HEK293 (cell line): ENCODE measurements around the gene SEC11A.

Source experiments
- CTCF ChIA-PET: fragments of 350-600 bp; formaldehyde crosslinking; extraction: SDS; loops from one replicate; lab custom pipeline; 2021; ENCODE audit warnings: antibody characterized with exemption; lab: Yijun Ruan, JAX
- POLR2A ChIA-PET: fragments of 300-600 bp; formaldehyde crosslinking; extraction: SDS; loops from one replicate; lab custom pipeline; 2020; ENCODE audit warnings: antibody characterized with exemption, inconsistent platforms; lab: Yijun Ruan, JAX
- H3K27ac ChIP-seq: fragments of 200-500 bp; sonication (Bioruptor generic); 2 replicates; pipeline ENCODE4 v1.5.1; 2014; ENCODE audit warnings: low read depth, low read length, control low read depth, inconsistent platforms; ENCODE audit errors: extremely low read depth
- H3K36me3 ChIP-seq, 2 experiments: fragments of 200-500 bp in 1 of 2; sonication (Bioruptor generic) in 1 of 2; 1 replicate in 1 of 2; 2 replicates in 1 of 2; pipeline ENCODE4 v1.5.1; 2014 to 2017; ENCODE audit warnings: inconsistent platforms in 2 of 2, low read length in 2 of 2; ENCODE audit not compliant: control insufficient read depth in 2 of 2, insufficient read depth in 1 of 2
- H3K4me1 ChIP-seq: fragments of 200-500 bp; sonication (Bioruptor generic); 2 replicates; pipeline ENCODE4 v1.5.1; 2014; ENCODE audit warnings: mild to moderate bottlenecking, low read length, inconsistent platforms; ENCODE audit not compliant: control insufficient read depth, insufficient read depth
- H3K4me3 ChIP-seq: 2 replicates; pipeline ENCODE4 v1.5.1; 2011; ENCODE audit warnings: low read depth, mild to moderate bottlenecking, control low read depth, low read length, moderate library complexity
- H3K9me3 ChIP-seq: fragments of 200-500 bp; sonication (Bioruptor generic); 2 replicates; pipeline ENCODE4 v1.5.1; 2014; ENCODE audit warnings: low read depth, low read length, inconsistent platforms; ENCODE audit not compliant: control insufficient read depth, insufficient read depth
- ELK4 ChIP-seq: IDR thresholded peaks from 2 replicates; pipeline ENCODE4 v1.6.1; 2011; ENCODE audit warnings: mild to moderate bottlenecking, low read depth, low read length, borderline replicate concordance
- GLIS1 ChIP-seq: fragments of 450-650 bp; formaldehyde crosslinking; IDR thresholded peaks from 2 replicates; pipeline ENCODE4 v1.5.1; 2016; ENCODE audit warnings: missing biosample characterization, missing genetic modification characterization
- KLF16 ChIP-seq: fragments of 450-650 bp; formaldehyde crosslinking; IDR thresholded peaks from 2 replicates; pipeline ENCODE4 v1.5.1; 2017; ENCODE audit warnings: missing biosample characterization, missing genetic modification characterization
- KLF7 ChIP-seq: fragments of 450-650 bp; formaldehyde crosslinking; IDR thresholded peaks from 2 replicates; pipeline ENCODE4 v1.5.1; 2016; ENCODE audit warnings: missing biosample characterization, missing genetic modification characterization, borderline replicate concordance
- KLF8 ChIP-seq: fragments of 450-650 bp; formaldehyde crosslinking; IDR thresholded peaks from 2 replicates; pipeline ENCODE4 v1.5.1; 2016; ENCODE audit warnings: missing biosample characterization, missing genetic modification characterization
- OSR2 ChIP-seq: fragments of 450-650 bp; formaldehyde crosslinking; IDR thresholded peaks from 2 replicates; pipeline ENCODE4 v1.5.1; 2016; ENCODE audit warnings: missing biosample characterization, missing genetic modification characterization
- PBX3 ChIP-seq: sonication (generic); formaldehyde crosslinking; IDR thresholded peaks from 2 replicates; pipeline ENCODE4 v1.8.1; 2022; ENCODE audit warnings: mild to moderate bottlenecking, moderate library complexity, missing genetic modification reagents
- PRDM1 ChIP-seq: fragments of 450-650 bp; formaldehyde crosslinking; IDR thresholded peaks from 2 replicates; pipeline ENCODE4; 2016; ENCODE audit warnings: missing biosample characterization, missing genetic modification characterization
- PRDM4 ChIP-seq: fragments of 450-650 bp; formaldehyde crosslinking; IDR thresholded peaks from 2 replicates; pipeline ENCODE4 v1.5.1; 2017; ENCODE audit warnings: missing biosample characterization, missing genetic modification characterization
- ZBTB17 ChIP-seq: fragments of 450-650 bp; formaldehyde crosslinking; IDR thresholded peaks from 2 replicates; pipeline ENCODE4 v1.5.1; 2016; ENCODE audit warnings: missing biosample characterization, missing genetic modification characterization
- ZFHX2 ChIP-seq: fragments of 450-650 bp; formaldehyde crosslinking; conservative IDR thresholded peaks from 2 replicates; pipeline ENCODE4 v1.5.1; 2016; ENCODE audit warnings: missing biosample characterization, missing genetic modification characterization
- ZFP37 ChIP-seq: fragments of 450-650 bp; formaldehyde crosslinking; IDR thresholded peaks from 2 replicates; pipeline ENCODE4 v1.5.1; 2016; ENCODE audit warnings: missing biosample characterization, missing genetic modification characterization
- ZNF404 ChIP-seq: fragments of 450-650 bp; formaldehyde crosslinking; IDR thresholded peaks from 2 replicates; pipeline ENCODE4 v1.5.1; 2017; ENCODE audit warnings: missing biosample characterization, missing genetic modification characterization
- ZNF514 ChIP-seq: fragments of 450-650 bp; formaldehyde crosslinking; IDR thresholded peaks from 2 replicates; pipeline ENCODE4 v1.5.1; 2016; ENCODE audit warnings: missing biosample characterization, missing genetic modification characterization
- ZNF518A ChIP-seq: fragments of 450-650 bp; formaldehyde crosslinking; conservative IDR thresholded peaks from 2 replicates; pipeline ENCODE4 v1.5.1; 2016; ENCODE audit warnings: low read depth, missing biosample characterization, missing genetic modification characterization
- ZNF596 ChIP-seq: fragments of 450-650 bp; IDR thresholded peaks from 2 replicates; pipeline ENCODE4 v1.5.0; 2018; ENCODE audit warnings: missing biosample characterization, mild to moderate bottlenecking, missing genetic modification characterization, moderate library complexity
- ZNF624 ChIP-seq: fragments of 450-650 bp; formaldehyde crosslinking; IDR thresholded peaks from 2 replicates; pipeline ENCODE4 v1.5.1; 2017; ENCODE audit warnings: missing biosample characterization, missing genetic modification characterization
- ZNF658 ChIP-seq: fragments of 450-650 bp; formaldehyde crosslinking; IDR thresholded peaks from 2 replicates; pipeline ENCODE4; 2016; ENCODE audit warnings: missing biosample characterization, missing genetic modification characterization
- ZNF704 ChIP-seq: fragments of 450-650 bp; formaldehyde crosslinking; IDR thresholded peaks from 2 replicates; pipeline ENCODE4 v1.5.1; 2016; ENCODE audit warnings: missing biosample characterization, missing genetic modification characterization
- ZSCAN18 ChIP-seq: fragments of 450-650 bp; formaldehyde crosslinking; IDR thresholded peaks from 2 replicates; pipeline ENCODE4 v1.5.1; 2016; ENCODE audit warnings: missing biosample characterization, missing genetic modification characterization

SEC11A gene

GRCh38 chr15:84666373-84666772 lies 49.6 kb downstream of the SEC11A start:
- TF ChIP-seq ZBTB17 (tag by site-specific recombination), result no peak
- no peak for TF ChIP-seq ZNF596 (tag by site-specific recombination)
- TF ChIP-seq ZNF658 (tag by site-specific recombination), result no peak
- no peak for TF ChIP-seq GLIS1 (tag by site-specific recombination)
- no peak for TF ChIP-seq ZSCAN18 (tag by site-specific recombination)
- no peak for TF ChIP-seq ZNF624 (tag by site-specific recombination)
- no peak for TF ChIP-seq ZFP37 (tag by site-specific recombination)
- no peak for TF ChIP-seq KLF7 (tag by site-specific recombination)
- TF ChIP-seq ZNF518A (tag by site-specific recombination), result no peak
- no peak for TF ChIP-seq KLF8 (tag by site-specific recombination)
- TF ChIP-seq ELK4, result no peak
- no peak for TF ChIP-seq PRDM1
- TF ChIP-seq PRDM4, result no peak
- TF ChIP-seq KLF16, result no peak
- TF ChIP-seq ZFHX2, result no peak
- no peak for TF ChIP-seq ZNF404
- Histone ChIP-seq H3K4me3 (no peak overlapping the region), H3K27ac (no peak overlapping the region), H3K4me1 (no peaks in the 10 kb centered on the region), H3K9me3 (no peaks in the 10 kb centered on the region), H3K36me3 (peaks cover 26 to 56% of the 10 kb centered on the region in 2 experiments)
- ChIA-PET POLR2A (no interaction called here), CTCF (no interaction called here)

- Histone ChIP-seq H3K9me3 (no peaks in the 10 kb centered on the region), H3K4me3 (no peak overlapping the region), H3K4me1 (peaks cover 14% of the 10 kb centered on the region), H3K36me3 (peaks cover 6 to 15% of the 10 kb centered on the region in 2 experiments; a peak in 2 of 3 replicates), H3K27ac (no peak overlapping the region)
- ChIA-PET CTCF (interaction anchor here (0.6 to 0.7 kb wide), 2 partner anchors 60 to 1141 kb away, joined by 3 to 4 read pairs; no protein-coding TSS in a partner anchor), POLR2A (interaction anchor here (0.6 to 1.7 kb wide), 2 partner anchors 46 to 55 kb away, joined by 3 to 6 read pairs; partner anchors contain the start of gene SEC11A)
- TF ChIP-seq PBX3 (CRISPR knock-in tag) (no peak), ZFHX2 (no peak), OSR2 (no peak), ZNF514 (no peak), ZNF704 (tag by site-specific recombination) (no peak)
Observed at GRCh38 chr15:84661001-84661400, 54.9 kb downstream of the SEC11A start.
